NCI-H526 treated with DMSO at 0.1 percent for 48 hours (cell line): Measurements from ENCODE around the gene RPSA.
"Not testable (repeated sequence)": the region's sequence is repeated elsewhere in the genome, so short reads cannot be mapped to it uniquely, and the experiment has no call there.

Source experiments
- DNase-seq: peaks from one replicate; lab custom pipeline; 2025; lab: John Stamatoyannopoulos, UW

The RPSA gene

GRCh38 chr3:39456159-39456558 is 49.6 kb downstream of the RPSA start:
- DNase-seq: no peak

- no peak for DNase-seq
Measured at GRCh38 chr3:39457361-39457760, 50.8 kb downstream of the RPSA start.

GRCh38 chr3:39458579-39458978 is 52.1 kb downstream of the RPSA start:
- DNase-seq: not testable (repeated sequence)

DNA sequence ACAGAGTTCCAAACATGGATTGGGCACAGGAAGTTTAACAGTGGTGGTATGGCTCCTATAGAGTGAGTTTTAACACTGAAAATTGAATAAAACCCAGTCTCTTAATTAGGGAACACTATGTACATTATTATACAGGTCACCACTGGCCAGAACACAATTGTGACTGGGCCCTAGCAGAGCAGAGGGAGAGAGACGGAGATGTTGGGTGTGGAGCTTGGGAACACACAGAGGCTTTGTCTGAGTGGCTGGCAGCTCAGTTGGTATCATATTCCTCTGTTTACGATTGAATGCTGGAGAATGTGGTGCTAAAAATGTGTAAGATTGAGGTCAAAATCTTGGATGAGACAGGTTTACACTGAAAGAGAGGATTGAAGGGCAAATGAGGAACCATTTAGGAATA is 54.2 kb downstream of the RPSA start:
- peak; percentile 12 for DNase-seq
